Fibroblast of lung (primary cell): ENCODE results near the gene NKX2-3. TPM values are rescaled to one million over a fixed set of nuclear protein-coding genes. Genes with fewer than 3 reads are reported as not detected.

Source experiments
- DNase-seq, 2 donors: peaks; one replicate each; pipeline versions ENCODE4 v3.0.0 to v3.0.0-alpha.2; 2010; ENCODE audit warnings: low read depth in 2 of 2
- H2AFZ ChIP-seq: 2 replicates; pipeline ENCODE4 v1.5.1; 2012; ENCODE audit warnings: low read length, control low read depth, inconsistent platforms
- H3K27ac ChIP-seq: 2 replicates; pipeline ENCODE4 v1.5.1; 2011; ENCODE audit warnings: low read length, control low read depth; ENCODE audit not compliant: insufficient read depth
- H3K27me3 ChIP-seq: 2 replicates; pipeline ENCODE4 v1.5.1; 2011; ENCODE audit warnings: mild to moderate bottlenecking, low read length; ENCODE audit not compliant: control insufficient read depth, insufficient read depth
- H3K36me3 ChIP-seq: 2 replicates; pipeline ENCODE4 v1.5.1; 2011; ENCODE audit warnings: low read length; ENCODE audit not compliant: control insufficient read depth, insufficient read depth
- H3K4me1 ChIP-seq: 2 replicates; pipeline ENCODE4 v1.5.1; 2011; ENCODE audit warnings: low read length; ENCODE audit not compliant: control insufficient read depth, insufficient read depth; ENCODE audit errors: extremely low read depth
- H3K4me2 ChIP-seq: 2 replicates; pipeline ENCODE4 v1.5.1; 2011; ENCODE audit warnings: low read length, control low read depth; ENCODE audit not compliant: insufficient read depth; ENCODE audit errors: extremely low read depth
- H3K4me3 ChIP-seq, 4 experiments: fragments of 200-600 bp in 1 of 4; sonication (generic) in 1 of 4; replicated peaks in 1 of 4; 2 replicates each; pipeline ENCODE4 v1.5.1; 2011 to 2016; ENCODE audit warnings: low read length in 4 of 4, low read depth in 3 of 4, mild to moderate bottlenecking in 3 of 4, control low read depth in 2 of 4, inconsistent platforms in 1 of 4, mixed read lengths in 1 of 4; ENCODE audit not compliant: insufficient read depth in 1 of 4; ENCODE audit errors: control extremely low read depth in 1 of 4
- H3K79me2 ChIP-seq: 2 replicates; pipeline ENCODE4 v1.5.1; 2012; ENCODE audit warnings: mild to moderate bottlenecking, low read length, inconsistent platforms; ENCODE audit not compliant: control insufficient read depth, insufficient read depth
- H3K9ac ChIP-seq: 2 replicates; pipeline ENCODE4 v1.5.1; 2011; ENCODE audit warnings: mild to moderate bottlenecking, low read length, control low read depth; ENCODE audit not compliant: insufficient read depth
- H3K9me3 ChIP-seq: 2 replicates; pipeline ENCODE4 v1.5.1; 2012; ENCODE audit warnings: low read depth, low read length; ENCODE audit not compliant: control insufficient read depth, insufficient read depth
- H4K20me1 ChIP-seq: 2 replicates; pipeline ENCODE4 v1.5.1; 2011; ENCODE audit warnings: low read length; ENCODE audit not compliant: control insufficient read depth, insufficient read depth; ENCODE audit errors: extremely low read depth
- CTCF ChIP-seq, 2 donors: IDR thresholded peaks in 1 of 2; conservative IDR thresholded peaks in 1 of 2; 1 replicate in 1 of 2; 2 replicates in 1 of 2; pipeline ENCODE4 v1.5.1; 2011 to 2012; ENCODE audit warnings: low read length in 2 of 2, control low read depth in 1 of 2, inconsistent platforms in 1 of 2, low read depth in 1 of 2, mild to moderate bottlenecking in 1 of 2
- EZH2 ChIP-seq: IDR thresholded peaks from 2 replicates; pipeline ENCODE4 v1.5.1; 2012; ENCODE audit warnings: low read length, control low read depth, mild to moderate bottlenecking; ENCODE audit errors: missing control alignments
- polyA plus RNA-seq, 2 donors: library from polyadenylated mRNA; depleted of rRNA in 1 of 2; stranded (reverse) in 1 of 2; unstranded in 1 of 2; fragments of >200 nt; gene quantifications; 2 replicates each; pipeline ENCODE4 v1.2.1, GENCODE V29; 2011 to 2012; ENCODE audit warnings: missing spikeins in 1 of 2
- total RNA-seq: library from RNA; depleted of rRNA; stranded (reverse); fragments of >200 nt; gene quantifications from 2 replicates; pipeline ENCODE4 v1.2.1, GENCODE V29; 2014

The NKX2-3 gene
- total and polyA plus RNA-seq, 2 donors (not counting 1 experiment from before 2014, with no cell fraction given) = not detected

- no peak for DNase-seq
- Histone ChIP-seq H3K9me3 (no peaks in the 10 kb centered on the region), H2AFZ (no peak overlapping the region), H3K4me1 (no peaks in the 10 kb centered on the region), H3K79me2 (no peaks in the 10 kb centered on the region), H3K4me2 (no peak overlapping the region), H3K4me3 (no peak overlapping the region), H3K27ac (no peak overlapping the region), H3K36me3 (no peaks in the 10 kb centered on the region), H3K27me3 (peaks cover 87% of the 10 kb centered on the region), H3K9ac (no peak overlapping the region), H4K20me1 (no peaks in the 10 kb centered on the region)
- TF ChIP-seq EZH2 (peak; percentile 7), CTCF (conservative IDR thresholded peaks at IDR 0.05 in 1 of 2, IDR thresholded peaks at IDR 0.05 in 1 of 2; ENCODE audit: low read depth in 1 of 2, low read length in 2 of 2) (no peak)
Observed at GRCh38 chr10:99537989-99538917, 5.5 kb downstream of the NKX2-3 start.

GRCh38 chr10:99539120-99539519 lies 6.4 kb downstream of the NKX2-3 start:
- no peak overlapping the region for H3K4me2 ChIP-seq
- no peak for TF ChIP-seq CTCF (conservative IDR thresholded peaks at IDR 0.05 in 1 of 2, IDR thresholded peaks at IDR 0.05 in 1 of 2; ENCODE audit: low read depth in 1 of 2, low read length in 2 of 2)
- no peak for TF ChIP-seq EZH2
- H3K79me2 ChIP-seq = no peaks in the 10 kb centered on the region
- no peaks in the 10 kb centered on the region for H3K36me3 ChIP-seq
- H3K4me1 ChIP-seq = no peaks in the 10 kb centered on the region
- no peaks in the 10 kb centered on the region for H3K9me3 ChIP-seq
- no peak for DNase-seq
- H2AFZ ChIP-seq = no peak overlapping the region
- no peak overlapping the region for H3K27ac ChIP-seq
- peaks cover 83% of the 10 kb centered on the region for H3K27me3 ChIP-seq
- H3K9ac ChIP-seq = no peak overlapping the region
- H3K4me3 ChIP-seq = no peak overlapping the region
- no peaks in the 10 kb centered on the region for H4K20me1 ChIP-seq

- H3K27me3 ChIP-seq = peaks cover 79% of the 10 kb centered on the region
- no peaks in the 10 kb centered on the region for H4K20me1 ChIP-seq
- no peak overlapping the region for H2AFZ ChIP-seq
- H3K9me3 ChIP-seq = no peaks in the 10 kb centered on the region
- H3K4me2 ChIP-seq = no peak overlapping the region
- no peaks in the 10 kb centered on the region for H3K36me3 ChIP-seq
- no peak for TF ChIP-seq CTCF (conservative IDR thresholded peaks at IDR 0.05 in 1 of 2, IDR thresholded peaks at IDR 0.05 in 1 of 2; ENCODE audit: low read depth in 1 of 2, low read length in 2 of 2)
- TF ChIP-seq EZH2 = peak; percentile 8
- no peak for DNase-seq
- no peaks in the 10 kb centered on the region for H3K4me1 ChIP-seq
- no peak overlapping the region for H3K27ac ChIP-seq
- H3K4me3 ChIP-seq = no peak overlapping the region
- H3K9ac ChIP-seq = no peak overlapping the region
- no peaks in the 10 kb centered on the region for H3K79me2 ChIP-seq
Observed at GRCh38 chr10:99539820-99540219, 7.1 kb downstream of the NKX2-3 start.
